HG03135 (cell line): ENCODE data around the gene DESI2.

Experiments
- ATAC-seq: cut with Tn5 transposase; IDR thresholded peaks from one replicate; pipeline ENCODE4 v1.9.1; 2021; ENCODE audit warnings: mild to moderate bottlenecking, moderate library complexity; ENCODE audit not compliant: unreplicated experiment

Gene DESI2

GRCh38 chr1:244652623-244653438 is at the start of gene DESI2:
Gene DESI2, plus strand, starts transcription at chr1:244653126. Its CDS starts 188 bp downstream, at chr1:244653314.
- peak; percentile 96 for ATAC-seq

- ATAC-seq: no peak
These were observed 49.4 kb upstream of the DESI2 start for GRCh38 chr1:244603498-244603897.

- ATAC-seq: no peak
These were observed 47.0 kb upstream of the DESI2 start for GRCh38 chr1:244605835-244606370.

GRCh38 chr1:244614113-244614836 is 38.7 kb upstream of the DESI2 start:
- no peak for ATAC-seq

GRCh38 chr1:244614879-244615278 is 38.0 kb upstream of the DESI2 start:
- ATAC-seq: no peak

- ATAC-seq: no peak
These were observed 37.6 kb upstream of the DESI2 start for GRCh38 chr1:244615301-244615700.

GRCh38 chr1:244626709-244627108 is 26.2 kb upstream of the DESI2 start:
- no peak for ATAC-seq

GRCh38 chr1:244628789-244629188 is 24.1 kb upstream of the DESI2 start:
- no peak for ATAC-seq

GRCh38 chr1:244633140-244633539 is 19.8 kb upstream of the DESI2 start:
- no peak for ATAC-seq

GRCh38 chr1:244634546-244634945 is 18.4 kb upstream of the DESI2 start:
- ATAC-seq: no peak

GRCh38 chr1:244636488-244637259 is 16.3 kb upstream of the DESI2 start:
- no peak for ATAC-seq

GRCh38 chr1:244639561-244639960 is 13.4 kb upstream of the DESI2 start:
- no peak for ATAC-seq

- no peak for ATAC-seq
These were observed 12.0 kb upstream of the DESI2 start for GRCh38 chr1:244640917-244641316.

GRCh38 chr1:244642526-244642925 is 10.4 kb upstream of the DESI2 start:
- no peak for ATAC-seq

GRCh38 chr1:244642988-244643387 is 9.9 kb upstream of the DESI2 start:
- no peak for ATAC-seq

GRCh38 chr1:244645414-244645813 is 7.5 kb upstream of the DESI2 start:
- no peak for ATAC-seq

GRCh38 chr1:244645890-244646289 is 7.0 kb upstream of the DESI2 start:
- ATAC-seq: no peak

GRCh38 chr1:244647819-244648218 is 5.1 kb upstream of the DESI2 start:
- ATAC-seq: no peak

- no peak for ATAC-seq
These were observed 837 bp upstream of the DESI2 start for GRCh38 chr1:244651956-244652622.

GRCh38 chr1:244653439-244654107 is 647 bp downstream of the DESI2 start:
- no peak for ATAC-seq
